K562 (cell line): ENCODE data around the gene A4GALT. TPM values are rescaled to one million over a fixed set of nuclear protein-coding genes. Genes with fewer than 3 reads are reported as not detected.

ENCODE experiments used
- ATAC-seq: fragments of 200-7000 bp; cut with Tn5 transposase; 3 replicates; pipeline ENCODE4 v1.9.1; 2020; ENCODE audit warnings: moderate library complexity
- BruUV-seq: library from RNA; stranded (reverse); fragments of 400-500 nt; replicated peaks from 2 replicates; lab custom pipeline; 2021; lab: Mats Ljungman, UMichigan
- CTCF ChIA-PET: fragments of 300-600 bp; formaldehyde crosslinking; extraction: SDS; loops from one replicate; lab custom pipeline; 2021; ENCODE audit warnings: low intra/inter-chr PET ratio; lab: Yijun Ruan, JAX
- POLR2A ChIA-PET: fragments of 300-600, 350-650 bp; sonication (Branson Sonifier 250); formaldehyde crosslinking; extraction: SDS; loops from one replicate; lab custom pipeline; 2021; ENCODE audit warnings: antibody characterized with exemption, inconsistent platforms; lab: Yijun Ruan, JAX
- DNase-seq, 4 experiments: peaks; one replicate each; pipeline versions ENCODE4 v3.0.0 to v3.0.0-alpha.2; 2011 to 2018; ENCODE audit warnings: low spot score in 3 of 4, mixed read lengths in 3 of 4; ENCODE audit errors: extremely low read depth in 1 of 4
- FAIRE-seq: peaks from 2 replicates; lab custom pipeline; 2011; peaks lifted over from hg19 to GRCh38; lab: Jason Lieb, UNC
- H2AFZ ChIP-seq: 2 replicates; pipeline ENCODE4 v1.6.0; 2011; ENCODE audit warnings: low read depth, low read length, control low read depth, inconsistent platforms
- H3K27ac ChIP-seq: fragments of 200-600 bp; 3 replicates; pipeline ENCODE4 v1.8.0; 2011; ENCODE audit warnings: low read depth, mild to moderate bottlenecking, control low read depth, inconsistent platforms, low read length, moderate library complexity, mixed read lengths; ENCODE audit errors: extremely low read depth
- H3K27me3 ChIP-seq, 2 experiments: fragments of 300-600 bp in 1 of 2; 2 replicates in 1 of 2; 3 replicates in 1 of 2; pipeline versions ENCODE4 v1.6.0 to v1.8.0; 2011; ENCODE audit warnings: inconsistent platforms in 2 of 2, low read length in 2 of 2, mild to moderate bottlenecking in 1 of 2, mixed read lengths in 1 of 2, moderate library complexity in 1 of 2; ENCODE audit not compliant: control insufficient read depth in 2 of 2, insufficient read depth in 2 of 2
- H3K36me3 ChIP-seq: fragments of 300-600 bp; 3 replicates; pipeline ENCODE4 v1.8.0; 2011; ENCODE audit warnings: mild to moderate bottlenecking, low read length, inconsistent platforms; ENCODE audit not compliant: control insufficient read depth, insufficient read depth
- H3K4me1 ChIP-seq, 2 experiments: fragments of 200-600 bp in 1 of 2; replicated peaks in 1 of 2; 2 replicates in 1 of 2; 3 replicates in 1 of 2; pipeline versions ENCODE4 v1.5.1 to v1.8.0; 2011; ENCODE audit warnings: inconsistent platforms in 2 of 2, low read length in 2 of 2, mild to moderate bottlenecking in 1 of 2, mixed read lengths in 1 of 2, moderate library complexity in 1 of 2; ENCODE audit not compliant: control insufficient read depth in 2 of 2, insufficient read depth in 2 of 2
- H3K4me2 ChIP-seq: 2 replicates; pipeline ENCODE4 v1.6.1; 2011; ENCODE audit warnings: low read length, control low read depth, inconsistent platforms, mixed read lengths; ENCODE audit not compliant: insufficient read depth
- H3K4me3 ChIP-seq: fragments of 200-600 bp; sonication (generic), shearing (Covaris generic); 2 replicates; pipeline ENCODE4 v1.5.1; 2016; ENCODE audit warnings: control low read depth, inconsistent platforms
- H3K79me2 ChIP-seq: fragments of 200-600 bp; 3 replicates; pipeline ENCODE4 v1.8.0; 2011; ENCODE audit warnings: low read length, inconsistent platforms; ENCODE audit not compliant: control insufficient read depth, insufficient read depth
- H3K9ac ChIP-seq, 2 experiments: 2 replicates each; pipeline versions ENCODE4 v1.6.0 to v1.6.1; 2011; ENCODE audit warnings: low read depth in 2 of 2, low read length in 2 of 2, control low read depth in 1 of 2, inconsistent platforms in 1 of 2, mild to moderate bottlenecking in 1 of 2, mixed read lengths in 1 of 2; ENCODE audit not compliant: insufficient read depth in 1 of 2
- H3K9me1 ChIP-seq: one replicate; pipeline ENCODE4 v1.6.0; 2011; ENCODE audit warnings: inconsistent platforms, mild to moderate bottlenecking, low read length, moderate library complexity; ENCODE audit not compliant: control insufficient read depth, insufficient read depth
- H3K9me3 ChIP-seq: replicated peaks from 2 replicates; pipeline ENCODE4 v1.5.1; 2011; ENCODE audit warnings: low read depth, low read length, inconsistent platforms; ENCODE audit not compliant: control insufficient read depth, insufficient read depth
- H4K20me1 ChIP-seq: replicated peaks from 2 replicates; pipeline ENCODE4 v1.6.1; 2011; ENCODE audit warnings: low read length, inconsistent platforms, mixed read lengths; ENCODE audit not compliant: control insufficient read depth, insufficient read depth
- CEBPG ChIP-seq, 3 experiments: fragments of 200-800 bp in 1 of 3; sonication (Bioruptor generic) in 1 of 3; sonication (generic) in 1 of 3; formaldehyde crosslinking in 1 of 3; IDR thresholded peaks in 2 of 3; conservative IDR thresholded peaks in 1 of 3; 2 replicates each; pipeline versions ENCODE4 v1.6.1 to v1.8.0; 2016 to 2022; ENCODE audit warnings: missing compliant biosample characterization in 2 of 3, missing genetic modification characterization in 2 of 3, mild to moderate bottlenecking in 1 of 3, missing genetic modification reagents in 1 of 3
- HDAC3 ChIP-seq: fragments of 450-650 bp; IDR thresholded peaks from 2 replicates; pipeline ENCODE4 v1.6.1; 2018; ENCODE audit warnings: borderline replicate concordance, mild to moderate bottlenecking, moderate library complexity; ENCODE audit not compliant: partially characterized antibody
- HDGF ChIP-seq: fragments of 450-650 bp; IDR thresholded peaks from 2 replicates; pipeline ENCODE4 v1.6.1; 2016
- JUND ChIP-seq, 2 experiments: IDR thresholded peaks; 2 replicates in 1 of 2; 3 replicates in 1 of 2; pipeline ENCODE4 v1.6.1; 2011; ENCODE audit warnings: borderline replicate concordance in 2 of 2, low read depth in 2 of 2, low read length in 2 of 2, improper control_type of control experiment in 1 of 2, missing biosample characterization in 1 of 2, missing genetic modification characterization in 1 of 2, missing genetic modification reagents in 1 of 2
- KLF13 ChIP-seq: fragments of 450-650 bp; IDR thresholded peaks from 2 replicates; pipeline ENCODE4 v1.6.1; 2016; ENCODE audit warnings: missing genetic modification characterization, low read depth, mild to moderate bottlenecking, missing compliant biosample characterization, moderate library complexity, borderline replicate concordance
- NFRKB ChIP-seq: fragments of 450-650 bp; IDR thresholded peaks from 2 replicates; pipeline ENCODE4 v1.6.1; 2016; ENCODE audit warnings: low read depth
- ZBTB43 ChIP-seq: sonication (generic); formaldehyde crosslinking; IDR thresholded peaks from 2 replicates; pipeline ENCODE4 v1.8.0; 2023; ENCODE audit warnings: mild to moderate bottlenecking, missing genetic modification reagents
- ZBTB8A ChIP-seq: fragments of 450-650 bp; IDR thresholded peaks from 2 replicates; pipeline ENCODE4 v1.6.1; 2018; ENCODE audit warnings: mild to moderate bottlenecking, moderate library complexity; ENCODE audit not compliant: partially characterized antibody
- ZNF12 ChIP-seq: sonication (generic); formaldehyde crosslinking; IDR thresholded peaks from 2 replicates; pipeline ENCODE4 v1.4.0; 2020; ENCODE audit warnings: mild to moderate bottlenecking, missing genetic modification reagents
- ZNF76 ChIP-seq: fragments of 250-450 bp; sonication (Bioruptor Pico); IDR thresholded peaks from 2 replicates; pipeline ENCODE4 v1.4.0; 2020; ENCODE audit warnings: mild to moderate bottlenecking, moderate library complexity, borderline replicate concordance
- whole genome bisulfite sequencing: fragments of 100-300 bp; shearing (Covaris generic); methylation state at CpG from one replicate; pipeline ENCODE4 v1.1.6; 2016; ENCODE audit warnings: low coverage, mixed read lengths; ENCODE audit not compliant: insufficient coverage; ENCODE audit errors: missing lambda C conversion rate; 5-methylcytosine and 5-hydroxymethylcytosine counted together
- in situ Hi-C: fragments of 300-500 bp; cut with MboI; formaldehyde crosslinking; loops from 4 replicates; pipeline ENCODE4 v1.15.0; 2018; ENCODE audit warnings: inconsistent platforms, mixed read lengths
- intact Hi-C: fragments of 100-400 bp; cut with micrococcal nuclease; formaldehyde crosslinking; loops from 2 replicates; pipeline ENCODE4 v1.14.2; 2022
- polyA plus RNA-seq, 8 experiments: library from polyadenylated mRNA; depleted of rRNA in 4 of 8; stranded (reverse) in 5 of 8; unstranded in 3 of 8; fragments of >200 nt; fragmentation: Nextera tagmentation in 2 of 8; fragmentation: Illumina TruSeq in 1 of 8; extraction: Ambion mirVana in 2 of 8; extraction: Trizol in 1 of 8; gene quantifications; 2 replicates each; pipeline versions ENCODE4 v1.2.1 to v1.2.3, GENCODE V29; 2011 to 2014; ENCODE audit warnings: inconsistent platforms in 1 of 8, missing spikeins in 1 of 8
- total RNA-seq, 7 experiments: library from RNA; depleted of rRNA in 6 of 7; stranded (reverse); fragments of >200 nt in 6 of 7; fragmentation: Illumina TruSeq in 2 of 7; extraction: Trizol in 2 of 7; gene quantifications; 2 replicates each; pipeline versions ENCODE4 v1.2.1 to v1.2.3, GENCODE V29; 2011 to 2021; ENCODE audit warnings: low replicate concordance in 1 of 7
- TF ChIP-seq, protein P1 (sequence below): fragments of 250-450 bp; sonication (Bioruptor Pico); IDR thresholded peaks from 2 replicates; pipeline ENCODE4 v1.4.0; 2020
- TF ChIP-seq, protein P2 (sequence below): fragments of 450-650 bp; formaldehyde crosslinking; IDR thresholded peaks from 2 replicates; pipeline ENCODE4 v1.4.0; 2020; ENCODE audit warnings: mild to moderate bottlenecking
- TF ChIP-seq, protein P3 (sequence below): fragments of 450-650 bp; IDR thresholded peaks from 2 replicates; pipeline ENCODE4 v1.7.0; 2016; ENCODE audit warnings: borderline replicate concordance

The A4GALT gene
- total and polyA plus RNA-seq, 9 of the 15 experiments (the other 6 are each of a cell fraction or from before 2014, with no cell fraction given): 0.07 to 0.11 TPM; not detected in 7

DNA sequence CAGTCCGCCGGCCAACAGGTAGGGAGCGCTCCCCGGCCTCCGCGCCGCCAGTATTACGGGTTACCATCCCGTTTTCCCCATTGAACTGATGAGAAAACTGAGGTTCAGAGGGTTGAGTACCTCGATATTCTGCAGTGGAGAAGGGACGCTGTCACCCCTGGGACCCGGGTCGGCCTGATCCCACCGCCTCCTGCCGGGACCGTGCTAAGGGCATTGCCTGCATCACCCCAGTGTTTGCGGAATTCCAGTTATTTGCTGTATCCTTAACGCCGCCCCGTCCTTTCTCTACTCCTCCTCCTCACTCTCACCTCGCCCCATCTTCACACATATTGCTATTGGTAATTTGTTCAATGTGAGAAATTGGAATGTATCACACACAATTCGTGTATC, 370 bp upstream of the A4GALT start:
- no peak overlapping the region; the same call in 1 of the 2 replicates for H3K4me2 ChIP-seq
- in situ Hi-C loops (no loop called here), intact Hi-C loops (no loop called here)
- DNase-seq: no peak
- ATAC-seq: no peak
- peaks cover 14 to 27% of the 10 kb centered on the region in 2 experiments; a peak in 4 of 5 replicates for H3K4me1 ChIP-seq
- BruUV-seq: no TSS peak
- no peak overlapping the region for H3K9ac ChIP-seq
- no peak overlapping the region for H3K27ac ChIP-seq
- 22% methylated on average over 14 of the region's 22 CpGs for WGBS
- H3K27me3 ChIP-seq: peaks cover 15 to 27% of the 10 kb centered on the region in 2 experiments; a peak in 4 of 5 replicates
- ChIA-PET CTCF (no interaction called here), POLR2A (no interaction called here)
- peaks cover 5% of the 10 kb centered on the region for H3K9me1 ChIP-seq
- no peak overlapping the region for H2AFZ ChIP-seq
- H3K9me3 ChIP-seq: no peaks in the 10 kb centered on the region
- FAIRE-seq: no peak
- H3K79me2 ChIP-seq: no peaks in the 10 kb centered on the region
- H3K36me3 ChIP-seq: no peaks in the 10 kb centered on the region
- peaks cover 5% of the 10 kb centered on the region; the same call in 1 of the 2 replicates for H4K20me1 ChIP-seq
- H3K4me3 ChIP-seq: no peak overlapping the region
- TF ChIP-seq JUND (IDR thresholded peaks at IDR 0.05; ENCODE audit: borderline replicate concordance, low read depth, low read length): no peak
- TF ChIP-seq JUND (tag; IDR thresholded peaks at IDR 0.05; ENCODE audit: borderline replicate concordance, low read depth, low read length): no peak
- TF ChIP-seq ZNF76: no peak
- TF ChIP-seq HDGF: no peak
- TF ChIP-seq, protein P1, sequence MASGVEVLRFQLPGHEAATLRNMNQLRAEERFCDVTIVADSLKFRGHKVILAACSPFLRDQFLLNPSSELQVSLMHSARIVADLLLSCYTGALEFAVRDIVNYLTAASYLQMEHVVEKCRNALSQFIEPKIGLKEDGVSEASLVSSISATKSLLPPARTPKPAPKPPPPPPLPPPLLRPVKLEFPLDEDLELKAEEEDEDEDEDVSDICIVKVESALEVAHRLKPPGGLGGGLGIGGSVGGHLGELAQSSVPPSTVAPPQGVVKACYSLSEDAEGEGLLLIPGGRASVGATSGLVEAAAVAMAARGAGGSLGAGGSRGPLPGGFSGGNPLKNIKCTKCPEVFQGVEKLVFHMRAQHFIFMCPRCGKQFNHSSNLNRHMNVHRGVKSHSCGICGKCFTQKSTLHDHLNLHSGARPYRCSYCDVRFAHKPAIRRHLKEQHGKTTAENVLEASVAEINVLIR (CRISPR knock-in tag): no peak
- no peak for TF ChIP-seq ZBTB43 (CRISPR knock-in tag)
- TF ChIP-seq, protein P2, sequence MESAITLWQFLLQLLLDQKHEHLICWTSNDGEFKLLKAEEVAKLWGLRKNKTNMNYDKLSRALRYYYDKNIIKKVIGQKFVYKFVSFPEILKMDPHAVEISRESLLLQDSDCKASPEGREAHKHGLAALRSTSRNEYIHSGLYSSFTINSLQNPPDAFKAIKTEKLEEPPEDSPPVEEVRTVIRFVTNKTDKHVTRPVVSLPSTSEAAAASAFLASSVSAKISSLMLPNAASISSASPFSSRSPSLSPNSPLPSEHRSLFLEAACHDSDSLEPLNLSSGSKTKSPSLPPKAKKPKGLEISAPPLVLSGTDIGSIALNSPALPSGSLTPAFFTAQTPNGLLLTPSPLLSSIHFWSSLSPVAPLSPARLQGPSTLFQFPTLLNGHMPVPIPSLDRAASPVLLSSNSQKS (CRISPR knock-in tag): no peak
- no peak for TF ChIP-seq ZNF12
- TF ChIP-seq ZBTB8A: no peak
- TF ChIP-seq CEBPG (CRISPR knock-in tag; IDR thresholded peaks at IDR 0.05): no peak
- TF ChIP-seq CEBPG (tag; conservative IDR thresholded peaks at IDR 0.05 in 1 of 2, IDR thresholded peaks at IDR 0.05 in 1 of 2): no peak
- no peak for TF ChIP-seq NFRKB
- TF ChIP-seq KLF13 (tag): no peak
- TF ChIP-seq, protein P3, sequence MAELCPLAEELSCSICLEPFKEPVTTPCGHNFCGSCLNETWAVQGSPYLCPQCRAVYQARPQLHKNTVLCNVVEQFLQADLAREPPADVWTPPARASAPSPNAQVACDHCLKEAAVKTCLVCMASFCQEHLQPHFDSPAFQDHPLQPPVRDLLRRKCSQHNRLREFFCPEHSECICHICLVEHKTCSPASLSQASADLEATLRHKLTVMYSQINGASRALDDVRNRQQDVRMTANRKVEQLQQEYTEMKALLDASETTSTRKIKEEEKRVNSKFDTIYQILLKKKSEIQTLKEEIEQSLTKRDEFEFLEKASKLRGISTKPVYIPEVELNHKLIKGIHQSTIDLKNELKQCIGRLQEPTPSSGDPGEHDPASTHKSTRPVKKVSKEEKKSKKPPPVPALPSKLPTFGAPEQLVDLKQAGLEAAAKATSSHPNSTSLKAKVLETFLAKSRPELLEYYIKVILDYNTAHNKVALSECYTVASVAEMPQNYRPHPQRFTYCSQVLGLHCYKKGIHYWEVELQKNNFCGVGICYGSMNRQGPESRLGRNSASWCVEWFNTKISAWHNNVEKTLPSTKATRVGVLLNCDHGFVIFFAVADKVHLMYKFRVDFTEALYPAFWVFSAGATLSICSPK: no peak
- no peak for TF ChIP-seq HDAC3
